ENCODE results near the gene OVOL2.
"Not testable (repeated sequence)": the region's sequence is repeated elsewhere in the genome, so short reads cannot be mapped to it uniquely, and the experiment has no call there.

Gene OVOL2

GRCh38 chr20:18057994-18058349 is 256 bp upstream of the OVOL2 start:
- no peak for DNase-seq (ENCODE audit: low read depth)

DNA sequence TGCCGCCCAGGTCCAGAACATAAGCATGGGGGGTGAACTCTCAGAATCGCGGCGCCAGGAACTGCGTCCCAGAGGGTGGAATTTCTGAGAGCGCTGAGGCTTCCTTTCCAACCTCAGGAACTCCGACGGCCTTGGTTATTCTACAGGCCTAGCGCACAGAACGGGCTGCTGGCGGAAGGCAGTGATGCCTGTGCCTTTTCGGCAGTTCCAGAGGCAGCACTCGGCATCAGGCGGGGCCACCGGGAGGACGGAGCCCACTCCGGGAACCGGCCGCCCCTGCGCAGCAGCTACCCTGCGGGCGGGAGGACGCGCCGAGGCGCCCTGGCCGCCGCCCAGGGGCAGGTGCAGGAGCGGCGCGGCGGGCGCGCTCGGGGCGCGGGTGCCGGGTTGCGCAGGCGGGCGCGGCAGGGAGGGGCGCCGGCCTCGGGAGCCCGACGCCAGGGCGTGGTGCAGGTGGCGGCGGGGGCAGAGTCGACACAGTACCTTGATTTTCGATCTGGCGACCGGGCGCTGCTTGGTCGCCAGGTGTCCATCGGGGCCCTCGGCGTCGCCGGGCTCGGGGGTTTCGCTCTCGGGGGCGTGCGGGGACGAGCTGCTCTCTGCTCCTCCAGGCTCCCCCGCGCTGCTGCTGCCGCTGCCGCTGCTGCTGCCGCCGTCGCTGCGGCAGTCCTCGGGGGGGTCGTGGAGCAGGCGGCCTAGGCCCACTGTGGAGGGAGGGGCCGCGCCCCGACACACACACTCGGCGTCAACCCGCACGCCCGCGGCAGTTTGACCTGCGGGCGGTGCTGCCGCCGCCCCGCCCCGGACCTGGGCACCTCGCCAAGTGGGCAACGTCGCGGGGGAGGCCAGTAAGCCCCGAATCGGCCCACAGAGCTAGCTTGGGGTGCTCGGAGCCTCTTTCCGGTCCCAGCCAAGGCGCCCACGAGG is 1.3 kb downstream of the OVOL2 start:
- peak; percentile 1 for DNase-seq (ENCODE audit: low read depth)

DNA sequence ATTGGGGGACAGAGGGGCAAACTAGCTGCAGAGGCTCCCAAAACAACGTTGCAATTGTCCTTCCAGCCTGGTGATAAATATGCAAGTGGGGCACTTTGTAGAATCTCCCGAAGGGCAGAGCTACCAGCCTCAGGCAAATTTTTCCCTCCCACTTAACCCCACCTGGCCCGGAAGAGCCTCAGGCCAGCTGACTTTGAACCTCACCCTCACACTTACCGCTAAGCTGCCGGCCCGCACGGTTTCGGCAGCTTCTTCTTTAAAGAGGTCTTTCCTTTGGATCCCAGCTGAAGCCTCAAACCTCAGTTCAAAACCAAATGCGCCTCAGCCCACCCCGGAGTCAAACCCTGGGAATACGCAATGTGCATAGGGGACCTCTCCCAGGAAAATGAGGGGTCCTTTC is 2.5 kb downstream of the OVOL2 start:
- DNase-seq (ENCODE audit: low read depth): no peak

DNA sequence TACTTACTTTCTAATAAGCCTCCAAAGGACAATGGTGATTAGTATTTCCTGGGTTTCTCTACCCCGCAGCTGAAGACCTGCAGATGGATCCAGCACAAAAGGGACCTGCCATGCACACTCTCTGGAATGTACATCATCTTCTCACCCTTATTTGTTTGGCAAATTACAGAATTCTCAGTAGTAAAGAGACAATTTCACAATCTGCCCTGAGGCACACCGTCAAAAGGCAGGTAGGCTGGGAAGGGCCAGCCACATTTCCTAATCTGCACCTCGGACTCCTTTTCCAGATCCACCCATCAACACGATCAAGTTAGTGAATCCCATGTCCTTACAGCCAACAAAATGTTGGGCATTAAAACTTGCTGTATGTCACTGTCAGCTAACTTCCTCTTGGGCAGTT is 4.9 kb downstream of the OVOL2 start:
- DNase-seq (ENCODE audit: low read depth): no peak

DNA sequence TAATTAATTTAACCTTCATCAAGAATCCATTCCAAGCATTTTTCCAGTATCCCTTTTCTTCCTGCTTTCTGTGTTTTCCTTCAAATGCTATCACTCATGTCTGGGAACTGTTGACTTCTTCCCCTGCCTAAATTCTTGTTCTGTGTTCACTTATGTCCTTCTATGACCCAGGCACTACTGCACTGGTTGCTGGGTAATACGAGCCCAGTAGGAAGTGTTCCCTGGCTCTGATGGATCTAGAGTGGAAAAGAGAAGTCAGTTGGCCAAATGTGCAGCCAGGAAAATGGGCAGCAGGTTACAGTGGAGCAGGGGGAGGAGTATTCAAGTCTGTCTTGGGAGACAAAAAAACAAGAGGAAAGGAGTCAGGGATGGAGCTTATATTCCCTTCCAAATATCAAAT is 7.1 kb downstream of the OVOL2 start:
- DNase-seq (ENCODE audit: low read depth): no peak

DNA sequence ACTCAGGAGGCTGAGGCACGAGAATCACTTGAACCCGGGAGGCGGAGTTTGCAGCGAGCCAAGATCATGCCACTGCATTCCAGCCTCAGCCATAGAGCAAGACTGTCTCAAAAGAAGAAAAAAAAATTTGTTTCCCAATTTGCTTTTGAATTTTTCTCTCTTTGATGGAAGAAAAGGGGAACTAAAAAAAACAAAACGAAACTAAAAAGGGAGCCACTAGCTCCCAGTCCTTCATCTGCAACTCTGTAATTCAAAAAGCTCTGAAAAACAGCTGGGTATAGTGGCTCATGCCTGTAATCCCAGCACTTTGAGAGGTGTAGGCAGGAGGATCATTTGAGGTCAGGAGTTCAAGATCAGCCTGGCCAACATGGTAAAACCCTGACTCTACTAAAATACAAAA is 9.5 kb downstream of the OVOL2 start:
- no peak for DNase-seq (ENCODE audit: low read depth)

DNA sequence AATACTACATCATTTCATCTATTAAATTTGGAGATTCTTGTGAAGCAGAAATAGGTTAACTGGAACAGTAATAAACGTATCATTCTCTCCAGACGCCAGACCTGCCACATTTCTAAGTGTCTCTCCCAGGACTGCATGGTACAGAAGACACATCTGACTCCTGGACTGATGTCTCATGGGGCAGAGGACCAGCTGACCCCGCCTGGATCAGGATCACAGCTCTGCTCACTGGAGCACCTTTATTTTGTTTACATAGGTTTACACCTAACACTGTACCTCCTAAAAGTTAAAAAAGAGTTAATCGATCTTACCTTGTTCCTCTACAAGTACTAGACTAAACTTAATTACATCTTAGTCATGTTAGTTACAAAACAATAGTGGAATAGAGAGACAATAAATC is 11.2 kb downstream of the OVOL2 start:
- no peak for DNase-seq (ENCODE audit: low read depth)

DNA sequence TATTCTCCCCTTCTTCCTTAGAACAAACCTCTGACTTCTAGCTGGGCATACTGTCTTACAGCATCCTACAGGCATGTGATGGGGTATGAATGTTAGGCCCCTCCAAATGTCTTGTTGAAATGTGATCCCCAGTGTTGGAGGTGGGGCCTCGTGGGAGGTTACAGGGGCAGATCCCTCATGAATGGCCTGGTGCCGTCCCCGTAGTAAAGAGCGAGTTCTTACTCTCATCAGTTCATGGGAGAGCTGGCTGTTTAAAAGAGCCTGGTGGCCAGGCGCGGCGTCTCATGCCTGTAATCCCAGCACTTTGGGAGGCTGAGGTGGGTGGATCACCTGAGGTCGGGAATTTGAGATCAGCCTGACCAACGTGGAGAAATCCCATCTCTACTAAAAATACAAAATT is 15.5 kb downstream of the OVOL2 start:
- DNase-seq (ENCODE audit: low read depth): no peak

DNA sequence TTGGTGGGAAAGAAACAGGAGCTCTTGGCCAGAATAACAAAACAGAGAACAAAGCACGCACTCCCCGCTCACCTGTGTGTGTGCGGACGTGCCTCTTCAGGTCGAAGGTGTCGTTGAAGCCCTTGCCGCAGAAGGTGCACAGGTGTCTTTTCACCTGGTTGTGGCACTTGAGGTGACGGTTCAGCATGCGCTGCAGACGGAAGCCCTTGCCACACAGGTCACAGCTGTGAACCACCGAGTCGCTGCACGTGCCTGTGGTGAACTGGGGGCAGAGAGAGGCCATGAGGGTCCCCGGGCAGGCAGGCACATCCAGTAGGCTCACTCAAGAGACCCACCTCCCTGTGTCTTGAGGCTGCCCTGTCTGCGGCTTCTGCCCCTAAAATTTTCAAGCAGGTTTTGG is 16.3 kb downstream of the OVOL2 start:
- DNase-seq (ENCODE audit: low read depth): no peak

DNA sequence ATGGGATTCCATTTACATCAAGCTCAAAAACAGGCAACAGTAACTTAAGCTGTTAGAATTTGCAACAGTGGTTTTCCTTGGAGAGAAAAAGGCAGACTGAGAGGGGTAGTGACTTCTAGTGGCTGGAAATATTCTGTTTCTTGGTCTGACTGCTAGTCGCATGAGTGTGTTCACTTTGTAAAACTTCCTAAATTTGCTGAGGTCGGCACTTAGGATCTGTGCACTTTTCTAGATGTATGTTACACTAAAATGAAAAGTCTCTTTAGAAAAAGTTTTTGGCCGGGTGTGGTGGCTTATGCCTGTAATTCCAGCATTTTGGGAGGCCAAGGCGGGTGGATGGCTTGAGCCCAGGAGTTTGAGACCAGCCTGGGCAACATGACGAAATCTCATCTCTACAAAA is 18.7 kb downstream of the OVOL2 start:
- no peak for DNase-seq (ENCODE audit: low read depth)

- DNase-seq (ENCODE audit: low read depth): no peak
Observed at GRCh38 chr20:18034039-18034438, 23.7 kb downstream of the OVOL2 start.

DNA sequence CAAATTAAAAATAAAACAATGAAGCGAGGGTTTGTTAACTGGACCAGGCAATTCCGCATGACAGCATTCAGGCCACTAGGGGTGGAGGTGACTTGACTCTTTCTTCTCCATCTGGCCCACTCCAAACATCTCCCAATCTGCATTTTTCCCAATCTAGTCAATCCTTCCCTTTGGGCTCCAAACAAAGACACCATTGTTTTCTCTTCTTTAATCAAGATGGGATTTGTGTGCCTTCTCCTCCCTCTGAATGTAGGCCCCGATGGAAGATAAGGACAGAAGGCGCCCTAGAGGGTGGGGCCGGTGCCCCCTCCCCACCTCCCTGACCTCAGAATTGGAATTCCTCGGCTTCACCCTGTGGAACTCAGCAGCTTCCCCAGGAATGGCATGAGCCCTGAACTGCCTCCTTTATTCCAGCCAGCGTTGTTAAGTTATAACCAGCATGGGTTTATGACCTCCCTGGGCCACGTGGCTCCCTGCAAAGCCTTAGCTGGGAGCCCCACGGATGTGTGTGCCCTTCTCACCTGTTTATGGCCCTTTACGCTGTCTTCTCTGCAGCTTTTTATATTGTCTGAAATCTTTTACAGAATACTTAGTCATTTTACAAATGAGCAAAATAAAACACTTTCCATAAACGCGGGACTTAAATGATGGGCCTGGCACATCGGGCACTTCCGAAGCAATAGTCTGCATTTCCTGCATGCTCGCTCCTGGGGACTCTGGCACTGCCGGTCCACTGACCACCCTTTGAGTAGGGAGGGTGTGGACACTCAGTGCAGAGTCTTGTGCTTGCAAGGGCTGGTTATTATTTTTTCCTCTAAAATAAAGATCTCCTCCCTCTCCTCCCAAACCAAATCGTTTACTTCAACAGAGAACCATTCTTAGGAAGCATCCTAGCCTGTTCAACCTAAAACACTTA is 24.5 kb downstream of the OVOL2 start:
- no peak for DNase-seq (ENCODE audit: low read depth)

- DNase-seq (ENCODE audit: low read depth): no peak
Observed at GRCh38 chr20:18031888-18032509, 25.7 kb downstream of the OVOL2 start.

DNA sequence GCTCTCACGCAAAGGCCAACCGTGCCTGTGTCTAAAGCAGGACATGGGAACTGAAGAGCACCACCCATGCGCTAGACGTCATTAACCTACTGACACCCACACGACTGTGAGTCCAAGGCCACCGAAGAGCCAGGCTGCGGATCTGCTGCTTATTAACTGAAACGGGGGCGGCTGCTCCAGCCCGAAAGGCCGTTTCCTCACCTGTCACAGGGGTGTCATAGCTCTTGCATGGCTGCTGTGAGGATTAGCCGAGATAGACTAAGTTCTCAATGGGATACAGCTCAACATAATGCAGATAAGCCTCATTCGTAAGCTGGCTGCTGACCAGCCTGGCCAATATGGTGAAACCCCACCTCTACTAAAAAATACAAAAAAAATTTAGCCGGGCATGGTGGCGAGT is 26.7 kb downstream of the OVOL2 start:
- DNase-seq (ENCODE audit: low read depth): no peak

DNA sequence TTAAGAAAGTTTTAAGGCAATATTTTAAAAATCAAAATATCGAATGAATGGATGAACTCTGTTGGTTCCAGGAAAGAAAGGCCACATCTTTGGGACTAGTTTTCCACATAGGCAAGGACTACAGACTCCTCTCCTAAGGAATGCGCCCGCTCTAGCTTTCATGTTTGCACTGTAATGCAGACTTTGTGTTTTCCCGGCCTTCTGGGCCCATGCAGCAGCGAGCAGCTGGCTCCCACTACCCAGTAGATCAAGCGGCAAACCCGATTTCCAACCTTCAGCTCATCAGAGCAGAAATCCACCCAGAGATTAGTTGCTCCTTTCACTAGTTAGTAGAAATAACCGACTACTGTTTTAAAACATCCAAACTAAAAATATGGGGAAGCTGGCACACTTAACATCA is 27.7 kb downstream of the OVOL2 start:
- no peak for DNase-seq (ENCODE audit: low read depth)

- DNase-seq (ENCODE audit: low read depth): not testable (repeated sequence)
Observed at GRCh38 chr20:18027011-18027410, 30.7 kb downstream of the OVOL2 start.

GRCh38 chr20:18024606-18025127 is 33.0 kb downstream of the OVOL2 start:
- no peak for DNase-seq (ENCODE audit: low read depth)

DNA sequence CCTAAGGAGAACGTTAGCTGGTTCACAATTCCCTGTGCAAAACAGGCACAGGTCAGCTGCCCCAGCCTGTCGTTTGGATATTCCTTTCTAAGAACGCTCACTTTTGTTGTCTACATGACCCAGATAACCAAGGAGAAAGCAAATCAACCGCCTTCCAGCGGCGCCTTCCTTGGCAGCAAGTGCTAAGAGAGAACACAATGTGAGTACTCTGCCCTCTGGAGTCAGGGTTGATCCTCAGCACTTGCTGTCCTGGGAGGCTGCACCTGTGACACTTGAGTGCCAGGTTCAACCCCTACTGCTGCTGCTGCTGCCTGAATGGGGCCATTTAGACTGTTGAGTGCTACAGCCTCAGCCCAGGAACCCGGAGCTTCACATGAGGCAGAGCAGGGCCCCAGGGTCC is 36.8 kb downstream of the OVOL2 start:
- DNase-seq (ENCODE audit: low read depth): no peak

DNA sequence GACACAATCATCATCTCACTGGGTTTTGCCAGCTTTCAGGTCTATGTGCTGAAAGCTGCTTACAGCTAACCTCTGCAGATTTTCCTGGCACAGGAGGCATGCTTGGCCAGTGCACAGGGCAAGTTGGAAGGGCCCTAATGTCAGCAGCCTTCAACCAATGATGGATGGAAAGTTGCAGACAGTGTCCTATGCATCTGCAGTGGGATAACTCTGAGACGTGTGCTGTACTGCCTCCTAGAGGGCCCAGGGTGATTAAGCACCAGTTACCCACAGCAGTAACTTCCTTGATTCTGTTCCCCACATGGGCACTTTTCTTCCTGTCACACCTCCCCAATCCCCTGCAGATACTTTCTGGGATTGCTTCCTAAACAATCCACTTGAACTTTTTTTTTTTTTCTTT is 38.6 kb downstream of the OVOL2 start:
- no peak for DNase-seq (ENCODE audit: low read depth)

- DNase-seq (ENCODE audit: low read depth): no peak
Observed at GRCh38 chr20:18018100-18018499, 39.6 kb downstream of the OVOL2 start.

DNA sequence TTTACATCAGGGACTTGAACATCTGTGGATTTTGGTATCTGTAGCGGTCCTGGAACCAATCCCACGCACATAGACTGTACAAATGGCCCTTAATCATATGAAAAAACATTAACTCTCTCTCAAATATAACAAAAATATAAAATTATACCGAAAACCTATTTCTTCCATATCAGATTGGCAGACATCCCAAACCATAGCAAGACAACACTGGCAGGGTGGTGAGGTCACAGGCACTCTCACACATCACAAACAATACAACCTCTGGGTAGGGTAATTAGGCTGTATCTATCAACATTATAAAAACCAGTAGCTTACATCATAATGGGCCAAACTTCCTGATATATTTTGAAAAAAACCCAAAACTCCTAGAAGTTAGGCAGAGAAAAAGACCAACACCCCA is 40.9 kb downstream of the OVOL2 start:
- DNase-seq (ENCODE audit: low read depth): no peak

DNA sequence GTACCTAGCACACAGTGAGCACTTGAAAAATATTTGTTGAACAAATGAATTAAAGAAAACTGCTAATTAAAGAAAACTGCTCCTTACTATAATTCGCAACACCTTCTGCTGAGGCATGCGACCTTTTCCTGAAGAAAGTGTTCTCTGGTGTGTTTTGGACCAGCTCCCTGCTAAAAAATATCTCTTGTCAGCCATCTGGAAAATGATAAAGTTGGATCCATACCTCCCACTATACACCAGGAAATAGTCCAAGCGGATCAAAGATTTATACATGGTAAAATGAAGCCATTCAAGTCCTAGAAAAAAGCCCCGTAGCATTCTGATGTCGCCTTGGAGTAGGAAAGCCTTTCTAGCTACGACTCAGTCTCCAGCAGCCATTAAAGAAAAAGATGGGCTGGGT is 43.3 kb downstream of the OVOL2 start:
- no peak for DNase-seq (ENCODE audit: low read depth)

GRCh38 chr20:18012901-18013300 is 44.8 kb downstream of the OVOL2 start:
- no peak for DNase-seq (ENCODE audit: low read depth)

All from GM04503 (cell line).